Left ventricle myocardium inferior (tissue), 1 donor: ENCODE results near the gene BAHCC1. TPM values are rescaled to one million over a fixed set of nuclear protein-coding genes. Genes with fewer than 3 reads are reported as not detected.
"Not testable (repeated sequence)": the region's sequence is repeated elsewhere in the genome, so short reads cannot be mapped to it uniquely, and the experiment has no call there.

ENCODE experiments used
- DNase-seq: peaks from one replicate; pipeline ENCODE4 v3.0.0-alpha.2; 2020
- H3K27ac ChIP-seq: fragments of 200-600 bp; replicated peaks from 2 replicates; pipeline ENCODE4 v1.8.0; 2021
- H3K27me3 ChIP-seq: fragments of 200-600 bp; 2 replicates; pipeline ENCODE4 v1.8.0; 2021; ENCODE audit warnings: low read depth
- H3K36me3 ChIP-seq: fragments of 200-600 bp; 2 replicates; pipeline ENCODE4 v1.8.0; 2021
- H3K4me1 ChIP-seq: fragments of 200-600 bp; 2 replicates; pipeline ENCODE4 v1.8.0; 2021
- H3K4me3 ChIP-seq: fragments of 200-600 bp; 2 replicates; pipeline ENCODE4 v1.8.0; 2021; ENCODE audit warnings: mild to moderate bottlenecking, moderate library complexity
- H3K9me3 ChIP-seq: fragments of 200-600 bp; replicated peaks from 2 replicates; pipeline ENCODE4 v1.8.0; 2021
- CTCF ChIP-seq: fragments of 200-600 bp; IDR thresholded peaks from 2 replicates; pipeline ENCODE4 v1.8.0; 2021; ENCODE audit warnings: antibody characterized with exemption, mild to moderate bottlenecking, borderline replicate concordance
- intact Hi-C: fragments of 100-400 bp; cut with micrococcal nuclease; formaldehyde crosslinking; loops from one replicate; pipeline ENCODE4 v1.11.0; 2022
- total RNA-seq: library from RNA; stranded (reverse); fragmentation: NEBNext Ultra II Directional; extraction: Animal tissue kit (Norgen Biotek cat#: 25700); gene quantifications from one replicate; pipeline ENCODE4 v1.2.1, GENCODE V29; 2021
- donor health status: DM: no; HTN: yes; CAD: no; lungs with severe emphysema.

BAHCC1 gene
- total RNA-seq, 1 donor from 2014 or later: 7.3 TPM

GRCh38 chr17:81359218-81359617 lies 36.0 kb upstream of the BAHCC1 start:
- Histone ChIP-seq H3K9me3 (no peaks in the 10 kb centered on the region), H3K36me3 (no peaks in the 10 kb centered on the region), H3K4me1 (no peaks in the 10 kb centered on the region), H3K27me3 (no peaks in the 10 kb centered on the region), H3K4me3 (no peak overlapping the region), H3K27ac (no peak overlapping the region)
- no peak for TF ChIP-seq CTCF
- no peak for DNase-seq
- intact Hi-C loops: no loop called here

GRCh38 chr17:81362001-81362400 lies 33.3 kb upstream of the BAHCC1 start:
- H3K4me3 ChIP-seq, intact Hi-C loops, H3K27me3 ChIP-seq, DNase-seq, H3K9me3 ChIP-seq, H3K36me3 ChIP-seq: not testable (repeated sequence)
- H3K4me1 ChIP-seq: peaks cover 17% of the 10 kb centered on the region
- peak overlapping the region; percentile 52 for H3K27ac ChIP-seq

- Histone ChIP-seq H3K4me3 (peak overlapping the region; percentile 53), H3K36me3 (no peaks in the 10 kb centered on the region), H3K27ac (no peak overlapping the region), H3K27me3 (no peaks in the 10 kb centered on the region), H3K9me3 (no peaks in the 10 kb centered on the region), H3K4me1 (peaks cover 17% of the 10 kb centered on the region)
- DNase-seq: no peak
- no peak for TF ChIP-seq CTCF
- intact Hi-C loops: no loop called here
These were observed 30.7 kb upstream of the BAHCC1 start for GRCh38 chr17:81364278-81365147.

GRCh38 chr17:81365148-81365600 lies 30.1 kb upstream of the BAHCC1 start:
- no peak for DNase-seq
- Histone ChIP-seq H3K36me3 (no peaks in the 10 kb centered on the region), H3K4me3 (peak overlapping the region; percentile 53), H3K9me3 (no peaks in the 10 kb centered on the region), H3K27me3 (no peaks in the 10 kb centered on the region), H3K27ac (no peak overlapping the region), H3K4me1 (peaks cover 17% of the 10 kb centered on the region)
- TF ChIP-seq CTCF: no peak
- intact Hi-C loops: no loop called here

- Histone ChIP-seq H3K27me3 (no peaks in the 10 kb centered on the region), H3K4me3 (peak overlapping the region; percentile 53), H3K9me3 (no peaks in the 10 kb centered on the region), H3K36me3 (no peaks in the 10 kb centered on the region), H3K4me1 (peaks cover 17% of the 10 kb centered on the region), H3K27ac (no peak overlapping the region)
- no peak for TF ChIP-seq CTCF
- no peak for DNase-seq
- intact Hi-C loops: no loop called here
These were observed 29.4 kb upstream of the BAHCC1 start for GRCh38 chr17:81365601-81366585.
